ENCODE measurements around the gene CEBPG.

DNA sequence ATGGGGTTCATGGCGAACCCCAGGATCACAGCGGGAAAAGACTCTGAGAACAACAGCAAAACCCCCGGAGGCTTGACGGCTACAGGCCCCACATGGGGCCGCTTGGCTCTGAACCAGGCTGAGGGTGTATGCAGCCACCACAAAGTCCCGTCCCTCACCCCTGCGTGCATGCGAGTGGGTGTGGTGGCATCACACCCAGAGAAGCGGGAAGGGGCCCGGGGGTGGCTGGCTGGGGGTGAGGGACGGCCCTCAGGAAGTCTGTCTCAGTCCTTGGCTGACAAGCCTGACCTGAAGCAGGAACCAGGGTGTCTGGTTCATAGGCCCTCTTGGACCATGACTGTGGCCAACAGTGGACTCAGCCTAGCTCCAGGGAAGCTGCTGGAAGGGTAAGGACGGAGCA, 34.2 kb downstream of the CEBPG start:
- TF ChIP-seq, protein P1, sequence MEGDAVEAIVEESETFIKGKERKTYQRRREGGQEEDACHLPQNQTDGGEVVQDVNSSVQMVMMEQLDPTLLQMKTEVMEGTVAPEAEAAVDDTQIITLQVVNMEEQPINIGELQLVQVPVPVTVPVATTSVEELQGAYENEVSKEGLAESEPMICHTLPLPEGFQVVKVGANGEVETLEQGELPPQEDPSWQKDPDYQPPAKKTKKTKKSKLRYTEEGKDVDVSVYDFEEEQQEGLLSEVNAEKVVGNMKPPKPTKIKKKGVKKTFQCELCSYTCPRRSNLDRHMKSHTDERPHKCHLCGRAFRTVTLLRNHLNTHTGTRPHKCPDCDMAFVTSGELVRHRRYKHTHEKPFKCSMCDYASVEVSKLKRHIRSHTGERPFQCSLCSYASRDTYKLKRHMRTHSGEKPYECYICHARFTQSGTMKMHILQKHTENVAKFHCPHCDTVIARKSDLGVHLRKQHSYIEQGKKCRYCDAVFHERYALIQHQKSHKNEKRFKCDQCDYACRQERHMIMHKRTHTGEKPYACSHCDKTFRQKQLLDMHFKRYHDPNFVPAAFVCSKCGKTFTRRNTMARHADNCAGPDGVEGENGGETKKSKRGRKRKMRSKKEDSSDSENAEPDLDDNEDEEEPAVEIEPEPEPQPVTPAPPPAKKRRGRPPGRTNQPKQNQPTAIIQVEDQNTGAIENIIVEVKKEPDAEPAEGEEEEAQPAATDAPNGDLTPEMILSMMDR (IDR thresholded peaks at IDR 0.05; ENCODE audit: low read depth, low read length): no peak
- TF ChIP-seq POLR2A (IDR thresholded peaks at IDR 0.05; ENCODE audit: extremely low read depth, insufficient read length): no peak
- TF ChIP-seq MYC (IDR thresholded peaks at IDR 0.05; ENCODE audit: low read depth, low read length): no peak
